GM12875 (cell line): ENCODE results near the gene ABHD16B.

Source experiments
- H3K4me3 ChIP-seq: one replicate; pipeline ENCODE4 v1.5.1; 2011; ENCODE audit warnings: low read depth, low read length, control low read depth
- CTCF ChIP-seq: IDR thresholded peaks from 2 replicates; pipeline ENCODE4 v1.5.1; 2011; ENCODE audit warnings: low read depth, mild to moderate bottlenecking, control low read depth, inconsistent platforms, low read length, moderate library complexity, borderline replicate concordance; ENCODE audit not compliant: insufficient read depth

Gene ABHD16B

GRCh38 chr20:63861365-63861934 lies at the start of gene ABHD16B:
TSS of gene ABHD16B (plus strand) at chr20:63861498. CDS start at chr20:63861541, 43 bp downstream.
- no peak for TF ChIP-seq CTCF
- H3K4me3 ChIP-seq = no peak within 1 kb of the TSS

GRCh38 chr20:63814891-63815614 lies 46.2 kb upstream of the ABHD16B start:
- no peak overlapping the region for H3K4me3 ChIP-seq

GRCh38 chr20:63815615-63816253 lies 45.6 kb upstream of the ABHD16B start:
- no peak for TF ChIP-seq CTCF
- no peak overlapping the region for H3K4me3 ChIP-seq

More at GRCh38 chr20:63814891-63815614, 46.2 kb upstream of the ABHD16B start:
- TF ChIP-seq CTCF = no peak

- no peak for TF ChIP-seq CTCF
- no peak overlapping the region for H3K4me3 ChIP-seq
These were observed 41.9 kb upstream of the ABHD16B start for GRCh38 chr20:63819224-63819921.

- no peak for TF ChIP-seq CTCF
- H3K4me3 ChIP-seq = no peak overlapping the region
These were observed 39.5 kb upstream of the ABHD16B start for GRCh38 chr20:63821811-63822210.

GRCh38 chr20:63822276-63822696 lies 39.0 kb upstream of the ABHD16B start:
- H3K4me3 ChIP-seq = no peak overlapping the region
- TF ChIP-seq CTCF = no peak
